K562 (cell line): ENCODE measurements around the gene ACOT9. TPM values are rescaled to one million over a fixed set of nuclear protein-coding genes. Genes with fewer than 3 reads are reported as not detected.
A peak's percentile ranks its signal among the peaks of the same experiment; 100 is the strongest.

Source experiments
- CCNT2 ChIP-seq: IDR thresholded peaks from 2 replicates; pipeline ENCODE4 v1.6.1; 2011; ENCODE audit warnings: borderline replicate concordance, low read depth, mild to moderate bottlenecking, moderate library complexity, mixed read lengths, low read length; ENCODE audit not compliant: insufficient read length; ENCODE audit errors: extremely low read depth
- COPS2 ChIP-seq: fragments of 450-650 bp; conservative IDR thresholded peaks from 2 replicates; pipeline ENCODE4 v1.6.1; 2016; ENCODE audit warnings: mild to moderate bottlenecking, moderate library complexity
- CREB1 ChIP-seq, 2 experiments: sonication (generic) in 1 of 2; formaldehyde crosslinking in 1 of 2; IDR thresholded peaks; 2 replicates each; pipeline versions ENCODE4 v1.6.1 to v1.8.0; 2012 to 2022; ENCODE audit warnings: inconsistent platforms in 1 of 2, mild to moderate bottlenecking in 1 of 2, missing genetic modification reagents in 1 of 2, moderate library complexity in 1 of 2
- ELK1 ChIP-seq: sonication (generic); formaldehyde crosslinking; IDR thresholded peaks from 2 replicates; pipeline ENCODE4 v1.8.1; 2022; ENCODE audit warnings: missing genetic modification reagents
- HDAC2 ChIP-seq: fragments of 450-650 bp; IDR thresholded peaks from 2 replicates; pipeline ENCODE4 v1.6.1; 2016; ENCODE audit warnings: mild to moderate bottlenecking
- HSF4 ChIP-seq: fragments of 250-450 bp; sonication (Bioruptor Pico); IDR thresholded peaks from 2 replicates; pipeline ENCODE4 v2.1.2; 2022; ENCODE audit warnings: mild to moderate bottlenecking, moderate library complexity, borderline replicate concordance
- ID3 ChIP-seq, 2 experiments: fragments of 250-450 bp in 1 of 2; fragments of 450-650 bp in 1 of 2; sonication (Bioruptor Pico) in 1 of 2; IDR thresholded peaks; 2 replicates each; pipeline versions ENCODE4 v1.6.1 to v1.8.0; 2016 to 2021; ENCODE audit warnings: mild to moderate bottlenecking in 2 of 2, moderate library complexity in 2 of 2, missing compliant biosample characterization in 1 of 2, missing genetic modification characterization in 1 of 2
- KLF16 ChIP-seq: IDR thresholded peaks from 2 replicates; pipeline ENCODE4 v1.6.1; 2016; ENCODE audit warnings: antibody characterized with exemption
- NCOR1 ChIP-seq: fragments of 450-650 bp; IDR thresholded peaks from 2 replicates; pipeline ENCODE4 v1.6.1; 2016; ENCODE audit warnings: mild to moderate bottlenecking, moderate library complexity
- PHF20 ChIP-seq: fragments of 450-650 bp; IDR thresholded peaks from 2 replicates; pipeline ENCODE4 v1.6.1; 2018; ENCODE audit not compliant: partially characterized antibody
- PML ChIP-seq: IDR thresholded peaks from 2 replicates; pipeline ENCODE4 v1.6.1; 2012; ENCODE audit warnings: low read length, inconsistent platforms
- SMAD4 ChIP-seq: fragments of 250-450 bp; sonication (Bioruptor Pico); conservative IDR thresholded peaks from 2 replicates; pipeline ENCODE4 v1.8.0; 2021; ENCODE audit warnings: inconsistent platforms, mild to moderate bottlenecking, moderate library complexity
- SMARCA4 ChIP-seq: fragments of 450-650 bp; IDR thresholded peaks from 2 replicates; pipeline ENCODE4 v1.6.1; 2016
- SMARCC2 ChIP-seq: fragments of 450-650 bp; IDR thresholded peaks from 2 replicates; pipeline ENCODE4 v1.6.1; 2017; ENCODE audit warnings: antibody characterized with exemption, moderate library complexity, mild to moderate bottlenecking, low read depth
- TAL1 ChIP-seq: fragments of 450-650 bp; IDR thresholded peaks from 2 replicates; pipeline ENCODE4 v1.6.1; 2016; ENCODE audit warnings: mild to moderate bottlenecking
- TCFL5 ChIP-seq: fragments of 250-450 bp; sonication (Bioruptor Pico); conservative IDR thresholded peaks from 2 replicates; pipeline ENCODE4 v1.6.1; 2021; ENCODE audit warnings: mild to moderate bottlenecking, moderate library complexity, matching md5 sums
- TEAD4 ChIP-seq, 2 experiments: sonication (generic) in 1 of 2; formaldehyde crosslinking in 1 of 2; IDR thresholded peaks; 2 replicates each; pipeline versions ENCODE4 v1.6.1 to v1.8.0; 2012 to 2022; ENCODE audit warnings: borderline replicate concordance in 1 of 2, inconsistent platforms in 1 of 2, low read length in 1 of 2, mild to moderate bottlenecking in 1 of 2, missing genetic modification reagents in 1 of 2
- TRIM25 ChIP-seq: fragments of 450-650 bp; IDR thresholded peaks from 2 replicates; pipeline ENCODE4 v1.7.0; 2016; ENCODE audit warnings: borderline replicate concordance
- ZFP1 ChIP-seq: fragments of 450-650 bp; formaldehyde crosslinking; IDR thresholded peaks from 2 replicates; pipeline ENCODE4 v1.4.0; 2020; ENCODE audit warnings: mild to moderate bottlenecking, mixed read lengths
- ZFX ChIP-seq: sonication (generic); formaldehyde crosslinking; IDR thresholded peaks from 2 replicates; pipeline ENCODE4 v1.8.0; 2022; ENCODE audit warnings: mild to moderate bottlenecking, missing genetic modification reagents, moderate library complexity
- ZNF12 ChIP-seq: sonication (generic); formaldehyde crosslinking; IDR thresholded peaks from 2 replicates; pipeline ENCODE4 v1.4.0; 2020; ENCODE audit warnings: mild to moderate bottlenecking, missing genetic modification reagents
- ZNF174 ChIP-seq: fragments of 250-450 bp; sonication (Bioruptor Pico); IDR thresholded peaks from 2 replicates; pipeline ENCODE4 v1.4.0; 2020; ENCODE audit warnings: mild to moderate bottlenecking
- ZNF224 ChIP-seq: sonication (generic); formaldehyde crosslinking; IDR thresholded peaks from 2 replicates; pipeline ENCODE4 v1.8.0; 2022; ENCODE audit warnings: mild to moderate bottlenecking, missing genetic modification reagents
- ZNF316 ChIP-seq: fragments of 450-650 bp; IDR thresholded peaks from 2 replicates; pipeline ENCODE4 v1.6.1; 2016
- ZNF717 ChIP-seq: fragments of 250-450 bp; sonication (Bioruptor Pico); IDR thresholded peaks from 2 replicates; pipeline ENCODE4 v1.5.0; 2021
- polyA plus RNA-seq, 8 experiments: library from polyadenylated mRNA; depleted of rRNA in 4 of 8; stranded (reverse) in 5 of 8; unstranded in 3 of 8; fragments of >200 nt; fragmentation: Nextera tagmentation in 2 of 8; fragmentation: Illumina TruSeq in 1 of 8; extraction: Ambion mirVana in 2 of 8; extraction: Trizol in 1 of 8; gene quantifications; 2 replicates each; pipeline versions ENCODE4 v1.2.1 to v1.2.3, GENCODE V29; 2011 to 2014; ENCODE audit warnings: inconsistent platforms in 1 of 8, missing spikeins in 1 of 8
- total RNA-seq, 7 experiments: library from RNA; depleted of rRNA in 6 of 7; stranded (reverse); fragments of >200 nt in 6 of 7; fragmentation: Illumina TruSeq in 2 of 7; extraction: Trizol in 2 of 7; gene quantifications; 2 replicates each; pipeline versions ENCODE4 v1.2.1 to v1.2.3, GENCODE V29; 2011 to 2021; ENCODE audit warnings: low replicate concordance in 1 of 7
- TF ChIP-seq, protein P1 (sequence below): fragments of 200-800 bp; sonication (Bioruptor generic); IDR thresholded peaks from 2 replicates; pipeline ENCODE4 v1.6.1; 2017; ENCODE audit warnings: missing genetic modification characterization, missing compliant biosample characterization

ACOT9 gene
- total and polyA plus RNA-seq, 9 of the 15 experiments (the other 6 are each of a cell fraction or from before 2014, with no cell fraction given) = 31.2 to 80.9 (median 45.3) TPM

- TF ChIP-seq, protein P1, sequence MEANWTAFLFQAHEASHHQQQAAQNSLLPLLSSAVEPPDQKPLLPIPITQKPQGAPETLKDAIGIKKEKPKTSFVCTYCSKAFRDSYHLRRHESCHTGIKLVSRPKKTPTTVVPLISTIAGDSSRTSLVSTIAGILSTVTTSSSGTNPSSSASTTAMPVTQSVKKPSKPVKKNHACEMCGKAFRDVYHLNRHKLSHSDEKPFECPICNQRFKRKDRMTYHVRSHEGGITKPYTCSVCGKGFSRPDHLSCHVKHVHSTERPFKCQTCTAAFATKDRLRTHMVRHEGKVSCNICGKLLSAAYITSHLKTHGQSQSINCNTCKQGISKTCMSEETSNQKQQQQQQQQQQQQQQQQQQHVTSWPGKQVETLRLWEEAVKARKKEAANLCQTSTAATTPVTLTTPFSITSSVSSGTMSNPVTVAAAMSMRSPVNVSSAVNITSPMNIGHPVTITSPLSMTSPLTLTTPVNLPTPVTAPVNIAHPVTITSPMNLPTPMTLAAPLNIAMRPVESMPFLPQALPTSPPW = peak; percentile 63
- TF ChIP-seq TCFL5 (no peak), NCOR1 (peak; percentile 88), PHF20 (no peak), ZNF316 (peak; percentile 40; the same call in 1 of the 2 replicates), SMARCA4 (peak; percentile 81), ZFX (no peak), TAL1 (peak; percentile 93), COPS2 (no peak), ZNF717 (CRISPR knock-in tag) (no peak), TRIM25 (no peak), ELK1 (no peak), CCNT2 (peak; percentile 80), KLF16 (peak; percentile 90), SMAD4 (CRISPR knock-in tag) (peak; percentile 45; the same call in 1 of the 2 replicates), ZNF174 (no peak), TEAD4 (IDR thresholded peaks at IDR 0.05; ENCODE audit: low read length) (peak; percentile 96), TEAD4 (CRISPR knock-in tag; IDR thresholded peaks at IDR 0.05; ENCODE audit: borderline replicate concordance) (no peak), PML (peak; percentile 91), ID3 (CRISPR knock-in tag; IDR thresholded peaks at IDR 0.05) (no peak), ID3 (tag; IDR thresholded peaks at IDR 0.05) (no peak), CREB1 (IDR thresholded peaks at IDR 0.05) (peak; percentile 58; the same call in 1 of the 2 replicates), CREB1 (CRISPR knock-in tag; IDR thresholded peaks at IDR 0.05) (no peak), SMARCC2 (peak; percentile 68; the same call in 1 of the 2 replicates), ZNF224 (CRISPR knock-in tag) (no peak), HSF4 (CRISPR knock-in tag) (no peak), ZFP1 (CRISPR knock-in tag) (no peak), HDAC2 (peak; percentile 48; the same call in 1 of the 2 replicates), ZNF12 (no peak)
These were observed 43.4 kb downstream of the ACOT9 start (continued) for GRCh38 chrX:23699636-23700194.
